ENCODE results near the gene CKLF. TPM values are rescaled to one million over a fixed set of nuclear protein-coding genes. Genes with fewer than 3 reads are reported as not detected.

CKLF gene
- total RNA-seq, 1 experiment from 2014 or later = 78.1 TPM

Small RNAs within 50 kb of the gene (small RNA-seq; reads per million reads assigned to genes)
- gene CKLF-CMTM1 = not detected

Other genes starting within 250 kb of the CKLF start
- 0.03 and 0.23 TPM in 2 replicates for gene CDH5, start 185.9 kb upstream of the CKLF start, total RNA-seq (2014; rRNA removed; shearing (Covaris generic))
- gene BEAN1, start 125.3 kb upstream of the CKLF start, total RNA-seq (2014; rRNA removed; shearing (Covaris generic)) = not detected in 2 replicates
- gene TK2, start 2.5 kb upstream of the CKLF start, total RNA-seq (2014; rRNA removed; shearing (Covaris generic)) = 9.7 and 10.5 TPM in 2 replicates
- 6.5 and 8.7 TPM in 2 replicates for gene CMTM1, start 13.9 kb downstream of the CKLF start, total RNA-seq (2014; rRNA removed; shearing (Covaris generic))
- gene CMTM2, start 26.9 kb downstream of the CKLF start, total RNA-seq (2014; rRNA removed; shearing (Covaris generic)) = not detected in 2 replicates
- 24.0 and 40.9 TPM in 2 replicates for gene CMTM3, start 52.1 kb downstream of the CKLF start, total RNA-seq (2014; rRNA removed; shearing (Covaris generic))
- gene CMTM4, start 144.2 kb downstream of the CKLF start, total RNA-seq (2014; rRNA removed; shearing (Covaris generic)) = 27.0 and 34.4 TPM in 2 replicates
- 29.6 and 52.9 TPM in 2 replicates for gene DYNC1LI2, start 199.0 kb downstream of the CKLF start, total RNA-seq (2014; rRNA removed; shearing (Covaris generic))
- not detected in 2 replicates for gene TERB1, start 249.0 kb downstream of the CKLF start, total RNA-seq (2014; rRNA removed; shearing (Covaris generic))